Mesenteric fat pad (tissue), 1 donor: ENCODE results near the gene MFSD8. TPM values are rescaled to one million over a fixed set of nuclear protein-coding genes. Genes with fewer than 3 reads are reported as not detected.
"Not testable (repeated sequence)": the region's sequence is repeated elsewhere in the genome, so short reads cannot be mapped to it uniquely, and the experiment has no call there.

ENCODE experiments used
- DNase-seq: peaks from one replicate; pipeline ENCODE4 v3.0.0-alpha.2; 2020; ENCODE audit warnings: low spot score
- long read RNA-seq: library from polyadenylated mRNA; unstranded; transcript quantifications from one replicate; pipeline ENCODE4 v2.0.0, GENCODE V29; 2020
- total RNA-seq: library from RNA; stranded (reverse); fragmentation: NEBNext Ultra II Directional; extraction: Animal tissue kit (Norgen Biotek cat#: 25700); gene quantifications from one replicate; pipeline ENCODE4 v1.2.1, GENCODE V29; 2021
- donor health status: DM: yes; HTN: yes; CAD: no.

MFSD8 gene, protein sequence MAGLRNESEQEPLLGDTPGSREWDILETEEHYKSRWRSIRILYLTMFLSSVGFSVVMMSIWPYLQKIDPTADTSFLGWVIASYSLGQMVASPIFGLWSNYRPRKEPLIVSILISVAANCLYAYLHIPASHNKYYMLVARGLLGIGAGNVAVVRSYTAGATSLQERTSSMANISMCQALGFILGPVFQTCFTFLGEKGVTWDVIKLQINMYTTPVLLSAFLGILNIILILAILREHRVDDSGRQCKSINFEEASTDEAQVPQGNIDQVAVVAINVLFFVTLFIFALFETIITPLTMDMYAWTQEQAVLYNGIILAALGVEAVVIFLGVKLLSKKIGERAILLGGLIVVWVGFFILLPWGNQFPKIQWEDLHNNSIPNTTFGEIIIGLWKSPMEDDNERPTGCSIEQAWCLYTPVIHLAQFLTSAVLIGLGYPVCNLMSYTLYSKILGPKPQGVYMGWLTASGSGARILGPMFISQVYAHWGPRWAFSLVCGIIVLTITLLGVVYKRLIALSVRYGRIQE
- 16.9 TPM for total RNA-seq
- long read RNA-seq, full-length matches to known transcripts: 26 of 41 reads
- long read RNA-seq, partial matches to known transcripts: 5 of 41 reads
- long read RNA-seq, other reads (novel, unspliced or antisense): 10 of 41 reads

- DNase-seq: peak; percentile 100
These were observed at the start of gene MFSD8, which contains the start of gene ABHD18 for GRCh38 chr4:127965062-127965802. MFSD8 (minus strand) TSS chr4:127965173; CDS start chr4:127965133, 40 bp downstream. ABHD18 (plus strand) TSS chr4:127965406; CDS start chr4:127982956, 17,550 bp downstream.

GRCh38 chr4:128009428-128009827 is 44.5 kb upstream of the MFSD8 start:
- no peak for DNase-seq

GRCh38 chr4:128006592-128006991 is 41.6 kb upstream of the MFSD8 start:
- DNase-seq: no peak

DNA sequence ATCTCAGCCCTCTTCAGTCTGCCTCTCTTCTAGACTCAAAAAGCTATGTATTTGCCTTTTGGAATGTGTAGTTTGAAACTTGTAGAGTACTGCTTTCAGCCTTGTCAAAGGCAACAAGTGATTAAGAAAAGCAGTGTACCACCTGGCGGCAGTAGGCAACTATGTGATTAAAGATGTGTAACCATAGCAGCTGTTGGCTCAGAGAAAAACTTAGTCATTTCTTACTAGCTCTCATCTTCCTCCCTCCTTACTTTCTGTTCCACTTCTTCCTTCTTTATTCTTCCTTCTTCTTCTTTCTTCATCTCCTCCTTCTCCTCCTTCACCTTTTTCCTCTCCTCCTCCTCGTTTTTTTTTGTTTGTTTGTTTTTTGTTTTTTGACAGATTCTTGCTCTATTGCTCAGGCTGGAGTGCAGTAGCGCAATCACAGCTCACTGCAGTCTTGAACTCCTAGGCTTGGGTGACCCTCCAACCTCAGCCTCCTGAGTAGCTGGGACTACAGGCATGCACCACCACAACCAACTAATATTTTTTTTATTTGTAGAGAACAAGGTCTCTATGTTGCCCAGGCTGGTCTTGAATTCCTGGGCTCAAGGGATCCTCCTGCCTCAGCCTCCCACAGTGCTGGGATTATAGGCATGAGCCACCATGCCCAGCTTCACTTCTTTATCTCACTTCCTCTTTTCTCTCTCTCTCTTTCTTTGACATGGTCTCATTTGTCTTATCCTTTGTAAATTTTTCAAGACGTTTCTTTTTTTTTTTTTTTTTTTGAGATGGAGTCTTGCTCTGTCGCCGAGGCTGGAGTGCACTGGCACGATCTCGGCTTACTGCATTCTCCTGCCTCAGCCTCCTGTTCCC is 32.8 kb upstream of the MFSD8 start:
- no peak for DNase-seq

- not testable (repeated sequence) for DNase-seq
These were observed 31.5 kb upstream of the MFSD8 start for GRCh38 chr4:127996521-127996920.

- DNase-seq: no peak
These were observed 30.8 kb upstream of the MFSD8 start for GRCh38 chr4:127995776-127996175.

- no peak for DNase-seq
These were observed 28.2 kb upstream of the MFSD8 start for GRCh38 chr4:127993151-127993550.

- no peak for DNase-seq
These were observed 23.7 kb upstream of the MFSD8 start for GRCh38 chr4:127988638-127989037.

GRCh38 chr4:127985989-127986388 is 21.0 kb upstream of the MFSD8 start:
- no peak for DNase-seq

DNA sequence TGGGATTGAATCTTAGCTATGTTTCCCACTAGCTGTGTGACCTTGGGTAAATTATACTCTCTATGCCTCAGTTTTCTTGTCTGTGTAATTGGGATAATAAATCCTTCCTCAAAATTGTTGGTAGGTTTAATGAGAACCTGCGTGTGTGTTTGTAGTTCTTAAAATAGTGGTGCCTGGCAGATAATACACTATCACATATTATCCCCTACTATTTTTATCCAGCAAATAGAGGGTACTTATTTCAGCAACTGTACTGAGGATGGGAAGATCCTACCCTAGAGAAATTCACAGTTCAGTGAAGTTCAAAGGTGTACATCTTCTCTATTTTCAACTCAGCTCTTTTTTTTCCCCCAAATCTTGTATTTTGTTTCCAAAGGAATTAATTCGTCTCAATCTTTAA is 17.5 kb upstream of the MFSD8 start:
- DNase-seq: no peak

DNA sequence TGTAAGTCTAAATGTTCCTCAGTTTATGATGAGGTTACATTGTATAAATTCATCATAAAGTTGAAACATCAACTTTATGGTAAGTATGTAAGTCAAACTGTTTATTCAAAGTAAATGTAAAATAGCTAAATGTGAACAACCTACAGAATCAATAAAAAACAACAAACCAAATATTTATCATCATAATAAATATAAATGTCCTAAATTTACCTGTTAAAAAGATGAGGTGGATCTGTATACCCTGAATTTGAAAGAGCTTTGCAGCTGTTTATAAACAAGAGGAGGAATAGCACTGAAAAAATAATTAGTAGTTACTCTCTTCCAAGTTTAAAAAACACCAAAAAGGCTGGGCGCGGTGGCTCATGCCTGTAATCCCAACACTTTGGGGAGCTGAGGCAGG is 14.0 kb upstream of the MFSD8 start:
- DNase-seq: no peak

GRCh38 chr4:127975121-127975770 is 10.3 kb upstream of the MFSD8 start:
- no peak for DNase-seq

GRCh38 chr4:127970925-127971324 is 6.0 kb upstream of the MFSD8 start:
- DNase-seq: not testable (repeated sequence)

GRCh38 chr4:127968586-127968985 is 3.6 kb upstream of the MFSD8 start:
- no peak for DNase-seq

GRCh38 chr4:127967141-127967775 is 2.3 kb upstream of the MFSD8 start:
- DNase-seq: no peak

- DNase-seq: no peak
These were observed 816 bp upstream of the MFSD8 start for GRCh38 chr4:127965803-127966175.

GRCh38 chr4:127964426-127965061 is 429 bp downstream of the MFSD8 start:
- not testable (repeated sequence) for DNase-seq

DNA sequence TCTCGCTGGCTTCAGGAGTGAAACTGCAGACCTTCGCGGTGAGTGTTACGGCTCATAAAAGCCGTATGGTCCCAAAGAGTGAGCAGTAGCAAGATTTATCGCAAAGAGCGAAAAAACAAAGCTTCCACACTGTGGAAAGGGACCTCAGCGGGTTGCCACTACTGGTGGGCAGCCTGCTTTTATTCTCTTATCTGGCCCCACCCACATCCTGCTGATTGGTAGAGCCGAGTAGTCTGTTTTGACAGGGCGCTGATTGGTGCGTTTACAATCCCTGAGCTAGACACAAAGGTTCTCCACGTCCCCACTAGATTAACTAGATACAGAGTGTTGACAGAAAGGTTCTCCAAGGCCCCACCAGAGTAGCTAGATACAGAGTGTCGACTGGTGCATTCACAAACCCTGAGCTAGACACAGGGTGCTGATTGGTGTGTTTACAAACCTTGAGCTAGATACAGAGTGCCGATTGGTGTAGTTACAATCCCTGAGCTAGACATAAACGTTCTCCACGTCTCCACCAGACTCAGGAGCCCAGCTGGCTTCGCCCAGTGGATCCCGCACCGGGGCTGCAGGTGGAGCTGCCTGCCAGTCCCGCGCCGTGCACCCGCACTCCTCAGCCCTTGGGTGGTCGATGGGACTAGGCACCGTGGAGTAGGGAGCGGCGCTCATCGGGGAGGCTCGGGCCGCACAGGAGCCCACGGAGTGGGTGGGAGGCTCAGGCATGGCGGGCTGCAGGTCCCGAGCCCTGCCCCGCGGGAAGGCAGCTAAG is 1.2 kb downstream of the MFSD8 start:
- not testable (repeated sequence) for DNase-seq

DNA sequence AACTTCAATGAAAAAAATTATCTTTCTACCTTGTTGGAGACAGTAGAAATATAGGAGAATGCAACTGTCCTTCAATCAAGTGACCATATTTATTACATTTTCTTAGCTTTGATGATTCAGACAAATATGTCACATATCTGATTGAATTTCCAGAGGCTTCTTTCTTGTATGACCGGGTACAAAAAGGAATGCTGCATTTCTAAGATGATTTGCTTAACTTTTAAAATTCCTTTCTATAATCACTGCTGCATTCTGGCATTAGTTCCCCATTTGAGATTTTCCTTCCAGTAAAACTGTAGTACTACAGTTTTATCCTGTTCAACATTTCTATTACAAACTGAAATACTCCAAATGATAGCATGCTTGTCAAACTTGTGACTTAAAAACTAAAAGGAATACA is 5.2 kb downstream of the MFSD8 start:
- no peak for DNase-seq
